GM12864 (cell line): ENCODE data around the gene MACF1.

Experiments
- DNase-seq: peaks from one replicate; pipeline ENCODE4 v3.0.0-alpha.2; 2011; ENCODE audit warnings: low read depth
- H3K4me3 ChIP-seq: 2 replicates; pipeline ENCODE4 v1.5.1; 2011; ENCODE audit warnings: mild to moderate bottlenecking, low read depth, low read length, control low read depth
- TF ChIP-seq, protein P1 (sequence below): IDR thresholded peaks from 2 replicates; pipeline ENCODE4 v1.5.1; 2011; ENCODE audit warnings: low read depth, mild to moderate bottlenecking, moderate library complexity, low read length, control low read depth, inconsistent platforms; ENCODE audit errors: missing control alignments

MACF1 gene

DNA sequence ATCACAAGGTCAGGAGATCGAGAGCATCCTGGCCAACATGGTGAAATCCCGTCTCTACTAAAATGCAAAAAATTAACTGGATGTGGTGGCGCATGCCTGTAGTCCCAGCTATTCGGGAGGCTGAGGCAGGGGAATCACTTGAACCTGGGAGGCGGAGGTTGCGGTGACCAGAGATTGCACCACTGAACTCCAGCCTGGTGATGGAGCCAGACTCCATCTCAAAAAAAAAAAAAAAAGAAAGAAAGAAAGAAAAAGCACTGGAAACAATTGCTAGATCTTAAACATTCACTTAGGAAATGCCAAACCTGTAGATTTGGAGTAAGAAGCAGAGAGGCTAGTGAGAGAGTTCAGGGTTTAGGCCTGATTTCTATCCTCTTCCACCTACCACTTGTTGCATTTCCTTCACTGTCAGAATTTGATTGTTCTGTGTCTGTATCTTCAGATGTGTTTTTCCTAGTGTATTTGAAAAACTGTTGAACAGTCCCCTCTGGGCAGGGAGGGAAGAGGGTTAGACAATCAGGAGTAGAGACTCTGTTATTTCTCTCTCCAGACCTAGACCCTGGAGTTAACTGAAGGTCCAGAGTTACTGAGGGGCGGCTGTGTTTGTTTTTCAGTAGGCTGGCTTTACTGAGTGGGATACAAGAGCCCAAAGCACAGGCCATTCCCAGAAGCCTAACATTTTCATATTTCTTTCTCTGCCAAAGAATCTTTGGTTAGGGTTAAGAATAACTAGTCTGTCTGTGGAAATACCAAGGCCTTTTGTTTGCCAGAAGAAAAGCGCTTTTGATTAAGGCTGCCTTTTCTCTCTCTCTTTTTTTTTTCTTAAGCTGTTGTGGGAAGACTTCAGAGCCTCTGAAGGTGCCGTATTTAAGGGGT lies 31.1 kb upstream of the MACF1 start:
- no peak overlapping the region for H3K4me3 ChIP-seq
- TF ChIP-seq, protein P1, sequence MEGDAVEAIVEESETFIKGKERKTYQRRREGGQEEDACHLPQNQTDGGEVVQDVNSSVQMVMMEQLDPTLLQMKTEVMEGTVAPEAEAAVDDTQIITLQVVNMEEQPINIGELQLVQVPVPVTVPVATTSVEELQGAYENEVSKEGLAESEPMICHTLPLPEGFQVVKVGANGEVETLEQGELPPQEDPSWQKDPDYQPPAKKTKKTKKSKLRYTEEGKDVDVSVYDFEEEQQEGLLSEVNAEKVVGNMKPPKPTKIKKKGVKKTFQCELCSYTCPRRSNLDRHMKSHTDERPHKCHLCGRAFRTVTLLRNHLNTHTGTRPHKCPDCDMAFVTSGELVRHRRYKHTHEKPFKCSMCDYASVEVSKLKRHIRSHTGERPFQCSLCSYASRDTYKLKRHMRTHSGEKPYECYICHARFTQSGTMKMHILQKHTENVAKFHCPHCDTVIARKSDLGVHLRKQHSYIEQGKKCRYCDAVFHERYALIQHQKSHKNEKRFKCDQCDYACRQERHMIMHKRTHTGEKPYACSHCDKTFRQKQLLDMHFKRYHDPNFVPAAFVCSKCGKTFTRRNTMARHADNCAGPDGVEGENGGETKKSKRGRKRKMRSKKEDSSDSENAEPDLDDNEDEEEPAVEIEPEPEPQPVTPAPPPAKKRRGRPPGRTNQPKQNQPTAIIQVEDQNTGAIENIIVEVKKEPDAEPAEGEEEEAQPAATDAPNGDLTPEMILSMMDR = no peak
- DNase-seq = no peak

DNA sequence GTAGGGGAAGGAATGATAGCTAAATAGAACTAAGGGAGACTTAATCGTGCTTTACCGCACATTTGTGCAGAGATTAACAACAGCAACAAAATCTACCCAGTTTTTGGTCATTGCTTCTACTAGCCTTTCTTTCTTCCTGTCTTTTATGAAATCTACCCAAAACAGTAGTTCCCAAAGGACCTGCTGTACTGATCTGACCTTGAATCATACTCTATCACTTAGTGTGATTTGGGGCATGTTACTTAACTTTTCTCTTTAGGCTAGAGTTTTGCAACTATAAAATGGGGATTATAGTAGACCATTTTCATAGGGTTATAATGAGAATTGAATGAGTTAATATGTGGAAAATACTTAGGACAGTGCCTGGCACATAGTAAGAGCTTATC lies 30.5 kb upstream of the MACF1 start:
- no peak for DNase-seq
- no peak overlapping the region for H3K4me3 ChIP-seq
- TF ChIP-seq, protein P1 = no peak

DNA sequence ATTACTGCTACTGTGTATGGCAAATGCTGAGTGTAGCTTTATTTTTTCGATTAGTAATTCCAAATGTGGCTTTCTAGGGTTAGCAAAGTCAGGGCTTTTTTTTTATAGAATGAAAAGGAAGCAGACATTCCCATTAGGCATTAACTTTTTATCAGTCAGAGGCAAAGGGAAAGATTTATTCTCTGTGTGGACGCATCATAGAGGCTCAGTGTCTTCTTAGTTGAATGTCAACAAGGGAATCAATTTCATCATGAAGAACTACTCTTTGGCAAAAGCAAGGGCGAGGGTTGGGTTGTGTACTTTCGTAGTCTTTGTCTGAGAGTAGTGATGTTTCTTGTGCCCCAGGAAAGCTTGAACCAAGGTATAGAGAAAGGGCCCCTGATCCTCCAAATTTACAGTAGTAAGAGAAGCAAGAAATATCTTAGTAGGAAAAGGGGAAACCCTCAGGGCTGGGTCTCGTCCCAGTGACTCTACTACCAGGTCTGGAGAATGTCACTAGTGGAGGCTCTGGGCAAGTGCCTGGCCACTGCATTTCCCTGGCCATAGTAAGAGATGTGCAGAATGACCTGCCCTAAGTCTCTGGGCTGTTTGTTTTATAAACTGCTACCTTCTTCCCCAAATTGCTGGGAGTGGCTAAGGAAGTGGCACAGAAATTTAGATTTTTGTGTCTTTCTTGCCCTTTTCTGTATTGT lies 30.0 kb upstream of the MACF1 start:
- DNase-seq = no peak
- TF ChIP-seq, protein P1 = no peak

DNA sequence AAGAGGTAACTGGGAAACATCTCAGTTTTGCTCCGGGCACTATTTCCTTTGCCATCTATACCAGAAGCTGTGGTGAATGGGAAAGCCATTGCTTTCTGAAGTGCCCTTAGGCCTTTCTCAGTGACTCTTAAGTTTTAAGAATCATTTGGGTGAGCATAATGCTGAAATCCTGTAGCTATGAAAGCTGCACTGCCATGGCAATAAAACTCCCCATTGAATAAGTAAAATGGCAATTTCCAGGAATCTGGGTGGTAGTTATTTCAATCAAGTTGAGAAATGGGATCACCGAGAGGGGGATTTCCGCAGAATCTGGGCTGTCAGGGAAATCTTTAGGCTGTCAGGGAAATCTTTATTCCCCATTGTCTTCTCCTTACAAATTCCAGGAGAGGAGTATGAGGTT lies 26.8 kb upstream of the MACF1 start:
- DNase-seq = no peak
- TF ChIP-seq, protein P1 = no peak
- no peak overlapping the region for H3K4me3 ChIP-seq

More for the DNA sequence above, 30.0 kb upstream of the MACF1 start:
- no peak overlapping the region for H3K4me3 ChIP-seq

DNA sequence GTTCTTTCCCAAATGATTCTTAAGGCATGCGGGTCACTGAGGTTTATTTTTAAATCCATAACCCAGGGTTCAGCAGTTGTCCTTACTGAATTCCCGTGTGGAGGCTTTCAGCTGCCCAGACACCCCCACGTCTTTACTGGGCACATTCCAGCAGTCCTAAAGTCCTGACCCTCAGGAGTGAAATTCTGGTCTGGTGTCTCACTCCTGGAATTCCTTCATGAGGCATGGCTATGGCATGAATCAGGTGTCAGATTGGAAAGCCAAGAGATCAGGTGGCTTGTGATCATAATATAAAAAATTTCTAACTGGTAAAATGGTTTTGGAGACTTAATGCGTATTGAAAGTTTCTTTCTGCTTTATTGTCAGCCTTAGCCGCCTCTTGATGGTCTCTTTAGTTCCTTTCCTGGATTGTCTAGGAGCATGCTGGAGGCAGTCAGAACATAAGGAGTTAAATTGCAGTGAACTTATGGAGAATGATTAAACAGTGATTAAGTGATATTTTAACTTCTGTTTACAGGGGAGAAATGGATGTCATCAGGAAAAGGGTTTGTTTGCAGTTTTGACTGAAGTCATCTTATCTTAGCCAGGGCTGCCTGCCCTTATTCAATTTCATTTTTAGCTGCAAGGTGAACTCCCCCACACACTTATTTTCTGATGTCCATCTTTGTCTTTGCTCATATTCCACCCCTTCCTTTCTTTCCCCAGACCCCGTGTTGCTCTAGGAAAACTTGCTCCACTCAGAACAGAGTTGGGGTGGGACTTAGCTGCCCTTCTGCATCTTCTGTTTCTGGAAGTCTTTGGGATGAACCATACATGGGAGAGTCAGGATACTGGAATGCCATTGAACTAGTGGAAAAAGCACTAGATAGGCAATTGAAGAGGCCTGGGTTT lies 25.7 kb upstream of the MACF1 start:
- no peak overlapping the region for H3K4me3 ChIP-seq
- TF ChIP-seq, protein P1 = no peak
- no peak for DNase-seq

DNA sequence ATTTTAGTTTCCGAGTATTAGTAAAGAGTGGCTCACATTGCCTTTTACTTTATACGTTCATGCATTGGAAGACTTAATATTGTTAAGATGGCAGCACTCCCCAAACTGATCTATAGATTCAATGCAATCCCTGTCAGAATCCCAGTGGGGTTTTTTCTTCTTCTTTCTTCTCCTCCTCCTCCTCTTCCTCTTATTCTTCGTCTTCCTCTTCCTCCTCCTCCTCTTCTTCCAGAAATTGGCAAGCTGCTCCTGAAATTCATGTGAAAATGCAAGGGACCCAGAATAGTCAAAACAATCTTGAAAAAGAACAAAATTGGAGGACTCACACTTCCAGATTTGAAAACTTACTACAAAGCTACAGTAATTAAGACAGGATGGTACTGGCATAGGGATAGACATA lies 23.2 kb upstream of the MACF1 start:
- TF ChIP-seq, protein P1 = no peak
- H3K4me3 ChIP-seq = no peak overlapping the region
- no peak for DNase-seq
